ENCODE data around the gene PNMA6E.
A peak's percentile ranks its signal among the peaks of the same experiment; 100 is the strongest.

PNMA6E gene

DNA sequence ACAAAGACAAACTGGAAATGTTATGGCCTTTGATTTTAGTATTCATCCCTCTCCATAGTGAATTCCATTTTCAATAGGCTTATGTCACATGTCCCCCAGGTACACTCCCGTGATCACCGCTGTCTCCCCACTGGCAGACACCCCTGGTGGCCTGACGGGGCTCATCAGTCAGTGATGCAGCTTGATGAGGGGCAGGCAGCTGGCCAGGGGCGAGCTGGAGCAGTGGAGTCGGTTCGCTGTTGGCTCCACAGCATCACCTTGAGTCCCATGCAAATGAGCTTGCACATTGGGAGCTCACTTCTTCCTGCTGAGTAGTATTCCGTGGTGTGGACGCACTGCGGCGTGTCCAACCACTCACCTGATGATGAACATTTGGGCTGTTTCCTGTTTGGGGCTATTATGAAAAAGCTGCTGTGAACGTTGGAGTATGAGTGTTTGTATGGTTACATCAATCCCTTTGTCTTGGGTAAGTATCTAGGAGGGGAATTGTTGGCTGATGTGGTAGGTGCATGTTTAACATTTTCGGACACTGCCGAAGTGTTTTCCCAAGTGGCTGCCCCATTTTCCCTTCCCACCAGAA, 39.5 kb upstream of the PNMA6E start:
- H2AK5ac ChIP-seq (ENCODE audit: low read depth, low read length) = no peak overlapping the region
- DNase-seq (ENCODE audit: low spot score) = no peak
- no peaks in the 10 kb centered on the region for H3K9me3 ChIP-seq (replicated peaks in 1 of 2; ENCODE audit: control insufficient read depth in 2 of 2, insufficient read depth in 1 of 2, low read depth in 1 of 2, low read length in 2 of 2)
- no peak overlapping the region for H4K8ac ChIP-seq (ENCODE audit: low read depth, low read length)
- no peak overlapping the region for H2AFZ ChIP-seq (ENCODE audit: low read length)
- no peaks in the 10 kb centered on the region for H3K36me3 ChIP-seq (replicated peaks in 1 of 2; ENCODE audit: control insufficient read depth in 2 of 2, insufficient read depth in 2 of 2, low read length in 2 of 2)
- H3K9ac ChIP-seq (ENCODE audit: low read depth, low read length, poor library complexity) = no peak overlapping the region
- H3K4me3 ChIP-seq (ENCODE audit: low read length in 2 of 2) = no peak overlapping the region
- H3K27ac ChIP-seq (replicated peaks; ENCODE audit: low read length) = no peak overlapping the region
- no peaks in the 10 kb centered on the region for H3K79me1 ChIP-seq (ENCODE audit: low read depth, low read length)
- H4K91ac ChIP-seq (ENCODE audit: low read depth, low read length, poor library complexity) = no peak overlapping the region
- H3K14ac ChIP-seq (ENCODE audit: low read length) = no peak overlapping the region
- H3K4me2 ChIP-seq (ENCODE audit: insufficient read depth, low read length, poor library complexity, severe bottlenecking) = no peak overlapping the region
- H3K23ac ChIP-seq (ENCODE audit: low read depth, low read length, poor library complexity) = no peak overlapping the region
- no peak overlapping the region for H2BK5ac ChIP-seq (ENCODE audit: low read length)
- no CpG with 5 or more reads among the region's 13 CpGs for WGBS, 2 donors (ENCODE audit: extremely low coverage in 2 of 2, insufficient read length in 2 of 2, insufficient replicate concordance in 1 of 2)
- peaks cover 0 to 10% (median 0%) of the 10 kb centered on the region in 3 experiments for H3K27me3 ChIP-seq (ENCODE audit: control insufficient read depth in 3 of 3, insufficient read depth in 3 of 3, low read depth in 1 of 3, low read length in 3 of 3)
- H2BK120ac ChIP-seq (ENCODE audit: low read depth, low read length) = no peak overlapping the region
- H2BK12ac ChIP-seq (ENCODE audit: low read length) = no peak overlapping the region
- no peak overlapping the region for H3K4ac ChIP-seq (ENCODE audit: low read length)
- H2BK15ac ChIP-seq (ENCODE audit: low read length) = no peak overlapping the region
- H3K4me1 ChIP-seq (ENCODE audit: control insufficient read depth in 2 of 2, insufficient read depth in 1 of 2, low read depth in 1 of 2, low read length in 2 of 2) = no peaks in the 10 kb centered on the region
- peak overlapping the region; percentile 64 for H3K18ac ChIP-seq (ENCODE audit: low read length)

GRCh38 chrX:153439977-153440376, 38.8 kb upstream of the PNMA6E start:
- Histone ChIP-seq H3K4me3 (ENCODE audit: low read length in 2 of 2) (no peak overlapping the region), H3K4me1 (ENCODE audit: control insufficient read depth in 2 of 2, insufficient read depth in 1 of 2, low read depth in 1 of 2, low read length in 2 of 2) (no peaks in the 10 kb centered on the region), H3K9me3 (replicated peaks in 1 of 2; ENCODE audit: control insufficient read depth in 2 of 2, insufficient read depth in 1 of 2, low read depth in 1 of 2, low read length in 2 of 2) (no peaks in the 10 kb centered on the region), H2AFZ (ENCODE audit: low read length) (no peak overlapping the region), H2BK12ac (ENCODE audit: low read length) (no peak overlapping the region), H4K91ac (ENCODE audit: low read depth, low read length, poor library complexity) (no peak overlapping the region), H3K27me3 (ENCODE audit: control insufficient read depth in 3 of 3, insufficient read depth in 3 of 3, low read depth in 1 of 3, low read length in 3 of 3) (peaks cover 0 to 10% (median 0%) of the 10 kb centered on the region in 3 experiments), H4K8ac (ENCODE audit: low read depth, low read length) (no peak overlapping the region), H3K23ac (ENCODE audit: low read depth, low read length, poor library complexity) (no peak overlapping the region), H3K79me1 (ENCODE audit: low read depth, low read length) (no peaks in the 10 kb centered on the region), H2AK5ac (ENCODE audit: low read depth, low read length) (no peak overlapping the region), H2BK5ac (ENCODE audit: low read length) (no peak overlapping the region), H3K27ac (replicated peaks; ENCODE audit: low read length) (no peak overlapping the region), H3K18ac (ENCODE audit: low read length) (no peak overlapping the region), H3K9ac (ENCODE audit: low read depth, low read length, poor library complexity) (no peak overlapping the region), H3K14ac (ENCODE audit: low read length) (no peak overlapping the region), H2BK120ac (ENCODE audit: low read depth, low read length) (no peak overlapping the region), H3K36me3 (replicated peaks in 1 of 2; ENCODE audit: control insufficient read depth in 2 of 2, insufficient read depth in 2 of 2, low read length in 2 of 2) (no peaks in the 10 kb centered on the region), H3K4ac (ENCODE audit: low read length) (no peak overlapping the region), H2BK15ac (ENCODE audit: low read length) (no peak overlapping the region), H3K4me2 (ENCODE audit: insufficient read depth, low read length, poor library complexity, severe bottlenecking) (no peak overlapping the region)
- WGBS, 2 donors (ENCODE audit: extremely low coverage in 2 of 2, insufficient read length in 2 of 2, insufficient replicate concordance in 1 of 2) = no CpG with 5 or more reads among the region's 4 CpGs
- no peak for DNase-seq (ENCODE audit: low spot score)

DNA sequence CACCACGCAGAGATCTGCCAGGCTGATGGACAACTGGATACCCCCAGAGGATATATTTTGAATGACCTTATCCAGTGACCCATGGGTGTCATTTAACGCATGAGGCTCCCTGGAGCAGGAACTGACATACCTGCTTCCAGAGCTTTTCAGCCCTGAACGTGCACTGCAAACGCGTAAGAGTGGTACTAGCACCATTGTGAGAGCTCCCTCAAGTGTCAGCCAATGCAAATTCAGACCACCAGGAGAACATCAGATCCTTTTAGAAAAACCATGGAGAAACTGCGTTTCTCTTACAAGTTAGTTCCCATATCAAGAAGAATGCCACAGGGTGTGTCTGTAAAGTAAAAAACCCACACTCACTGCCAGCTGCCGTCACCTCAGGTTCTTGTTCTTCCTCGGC, 37.4 kb upstream of the PNMA6E start:
- no peak overlapping the region for H3K23ac ChIP-seq (ENCODE audit: low read depth, low read length, poor library complexity)
- no peak for DNase-seq (ENCODE audit: low spot score)
- H3K27me3 ChIP-seq (ENCODE audit: control insufficient read depth in 3 of 3, insufficient read depth in 3 of 3, low read depth in 1 of 3, low read length in 3 of 3) = peaks cover 0 to 18% (median 0%) of the 10 kb centered on the region in 3 experiments
- H4K91ac ChIP-seq (ENCODE audit: low read depth, low read length, poor library complexity) = no peak overlapping the region
- H4K8ac ChIP-seq (ENCODE audit: low read depth, low read length) = no peak overlapping the region
- H3K79me1 ChIP-seq (ENCODE audit: low read depth, low read length) = no peaks in the 10 kb centered on the region
- no peak overlapping the region for H3K9ac ChIP-seq (ENCODE audit: low read depth, low read length, poor library complexity)
- H3K18ac ChIP-seq (ENCODE audit: low read length) = no peak overlapping the region
- H3K4me3 ChIP-seq (ENCODE audit: low read length in 2 of 2) = no peak overlapping the region
- no peak overlapping the region for H3K27ac ChIP-seq (replicated peaks; ENCODE audit: low read length)
- H3K14ac ChIP-seq (ENCODE audit: low read length) = no peak overlapping the region
- H3K9me3 ChIP-seq (replicated peaks in 1 of 2; ENCODE audit: control insufficient read depth in 2 of 2, insufficient read depth in 1 of 2, low read depth in 1 of 2, low read length in 2 of 2) = no peaks in the 10 kb centered on the region
- no peak overlapping the region for H2BK15ac ChIP-seq (ENCODE audit: low read length)
- no peak overlapping the region for H2BK5ac ChIP-seq (ENCODE audit: low read length)
- H3K4me1 ChIP-seq (ENCODE audit: control insufficient read depth in 2 of 2, insufficient read depth in 1 of 2, low read depth in 1 of 2, low read length in 2 of 2) = no peaks in the 10 kb centered on the region
- H2AK5ac ChIP-seq (ENCODE audit: low read depth, low read length) = no peak overlapping the region
- H3K4ac ChIP-seq (ENCODE audit: low read length) = no peak overlapping the region
- no peak overlapping the region for H2BK12ac ChIP-seq (ENCODE audit: low read length)
- H3K36me3 ChIP-seq (replicated peaks in 1 of 2; ENCODE audit: control insufficient read depth in 2 of 2, insufficient read depth in 2 of 2, low read length in 2 of 2) = no peaks in the 10 kb centered on the region
- no peak overlapping the region for H2AFZ ChIP-seq (ENCODE audit: low read length)
- WGBS, 2 donors (ENCODE audit: extremely low coverage in 2 of 2, insufficient read length in 2 of 2, insufficient replicate concordance in 1 of 2) = no CpG with 5 or more reads among the region's 8 CpGs
- H2BK120ac ChIP-seq (ENCODE audit: low read depth, low read length) = no peak overlapping the region
- H3K4me2 ChIP-seq (ENCODE audit: insufficient read depth, low read length, poor library complexity, severe bottlenecking) = no peak overlapping the region

DNA sequence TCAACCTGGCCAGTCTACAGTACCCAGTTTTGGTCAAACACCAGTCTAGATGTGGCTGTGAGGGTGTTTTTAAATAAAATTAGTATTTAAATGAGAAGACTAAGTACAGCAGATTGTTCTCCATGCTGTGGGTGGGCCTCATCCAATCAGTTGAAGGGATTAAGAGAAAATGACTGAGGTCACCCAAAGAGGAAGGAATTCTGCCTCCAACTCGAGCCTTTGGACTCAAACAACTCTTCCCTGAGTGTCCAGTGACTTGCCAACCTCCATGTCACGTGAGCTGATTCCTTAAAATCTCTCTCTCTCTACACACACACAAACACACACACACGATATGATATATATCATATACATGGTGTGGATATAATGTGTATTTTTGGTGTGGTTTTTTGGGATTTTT, 34.7 kb upstream of the PNMA6E start:
- H3K36me3 ChIP-seq (replicated peaks in 1 of 2; ENCODE audit: control insufficient read depth in 2 of 2, insufficient read depth in 2 of 2, low read length in 2 of 2) = no peaks in the 10 kb centered on the region
- H3K4me1 ChIP-seq (ENCODE audit: control insufficient read depth in 2 of 2, insufficient read depth in 1 of 2, low read depth in 1 of 2, low read length in 2 of 2) = no peaks in the 10 kb centered on the region
- no peak for DNase-seq (ENCODE audit: low spot score)
- H3K4ac ChIP-seq (ENCODE audit: low read length) = no peak overlapping the region
- H3K27me3 ChIP-seq (ENCODE audit: control insufficient read depth in 3 of 3, insufficient read depth in 3 of 3, low read depth in 1 of 3, low read length in 3 of 3) = peaks cover 0 to 18% (median 0%) of the 10 kb centered on the region in 3 experiments
- no peak overlapping the region for H2BK12ac ChIP-seq (ENCODE audit: low read length)
- no peak overlapping the region for H2BK5ac ChIP-seq (ENCODE audit: low read length)
- no peak overlapping the region for H3K14ac ChIP-seq (ENCODE audit: low read length)
- no peak overlapping the region for H4K8ac ChIP-seq (ENCODE audit: low read depth, low read length)
- no peak overlapping the region for H3K4me3 ChIP-seq (ENCODE audit: low read length in 2 of 2)
- H3K27ac ChIP-seq (replicated peaks; ENCODE audit: low read length) = no peak overlapping the region
- H3K9me3 ChIP-seq (replicated peaks in 1 of 2; ENCODE audit: control insufficient read depth in 2 of 2, insufficient read depth in 1 of 2, low read depth in 1 of 2, low read length in 2 of 2) = no peaks in the 10 kb centered on the region
- no CpG with 5 or more reads among the region's 3 CpGs for WGBS, 2 donors (ENCODE audit: extremely low coverage in 2 of 2, insufficient read length in 2 of 2, insufficient replicate concordance in 1 of 2)
- no peak overlapping the region for H3K18ac ChIP-seq (ENCODE audit: low read length)
- no peak overlapping the region for H2BK15ac ChIP-seq (ENCODE audit: low read length)
- no peak overlapping the region for H2AK5ac ChIP-seq (ENCODE audit: low read depth, low read length)
- H3K23ac ChIP-seq (ENCODE audit: low read depth, low read length, poor library complexity) = no peak overlapping the region
- no peak overlapping the region for H4K91ac ChIP-seq (ENCODE audit: low read depth, low read length, poor library complexity)
- H3K79me1 ChIP-seq (ENCODE audit: low read depth, low read length) = no peaks in the 10 kb centered on the region
- no peak overlapping the region for H3K9ac ChIP-seq (ENCODE audit: low read depth, low read length, poor library complexity)
- no peak overlapping the region for H3K4me2 ChIP-seq (ENCODE audit: insufficient read depth, low read length, poor library complexity, severe bottlenecking)
- H2AFZ ChIP-seq (ENCODE audit: low read length) = no peak overlapping the region
- no peak overlapping the region for H2BK120ac ChIP-seq (ENCODE audit: low read depth, low read length)

Measured in neuronal stem cell (in vitro differentiated cells).